ENCODE measurements around the gene TMEM203. TPM values are rescaled to one million over a fixed set of nuclear protein-coding genes. Genes with fewer than 3 reads are reported as not detected.
A peak's percentile ranks its signal among the peaks of the same experiment; 100 is the strongest.

Gene TMEM203
- total and polyA plus RNA-seq, 2 of the 13 experiments (the other 11 are each of a cell fraction or from before 2014, with no cell fraction given) = 23.4 to 36.7 TPM

DNA sequence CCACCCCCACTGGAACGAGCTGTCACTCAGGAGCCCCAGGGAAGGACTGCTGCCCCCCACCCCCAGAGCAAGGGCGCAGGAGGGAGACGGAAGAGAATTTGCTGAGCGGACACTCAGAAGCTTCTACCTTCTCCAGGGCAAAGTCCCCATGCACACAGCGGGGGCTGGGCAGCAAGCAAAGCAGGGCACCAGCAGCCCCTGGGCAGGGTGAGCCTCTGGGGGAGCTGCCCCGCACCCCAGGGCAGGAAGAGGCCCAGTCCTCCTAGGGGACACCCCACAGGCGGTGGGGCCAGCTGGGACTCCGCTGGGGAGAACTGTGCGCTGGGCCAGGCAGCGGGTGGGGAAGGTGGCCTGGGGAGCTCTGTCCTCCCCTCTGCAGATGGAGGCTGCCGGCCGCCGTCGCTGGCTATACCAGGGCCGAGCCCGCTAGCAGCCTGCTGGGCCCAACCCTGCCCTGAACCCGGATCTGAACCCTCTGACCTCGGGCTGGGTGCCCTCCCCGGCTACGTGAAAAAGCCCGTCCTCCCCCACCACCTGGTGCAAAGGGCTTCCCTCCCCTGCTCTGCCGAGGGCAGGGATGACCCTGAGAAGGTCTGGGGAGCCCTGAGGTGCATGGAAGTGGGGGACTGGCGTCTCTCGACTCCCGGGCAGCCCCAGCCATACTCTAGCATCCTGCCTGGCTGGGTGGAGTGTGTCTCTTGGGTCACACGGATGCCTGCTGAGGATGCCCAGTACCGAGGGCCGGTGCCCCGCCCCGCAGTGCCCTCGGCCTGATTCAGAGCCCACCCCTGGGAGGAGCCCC lies 24.7 kb upstream of the TMEM203 start (continued):
- TF ChIP-seq E2F5 (CRISPR knock-in tag; conservative IDR thresholded peaks at IDR 0.05) (no peak), RELA (CRISPR knock-in tag; IDR thresholded peaks at IDR 0.05) (0 out of 2 replicates have a peak, but pooled peaks have one; percentile 33), JDP2 (CRISPR knock-in tag; IDR thresholded peaks at IDR 0.05; ENCODE audit: borderline replicate concordance) (no peak), LCORL (IDR thresholded peaks at IDR 0.05) (no peak), LCORL (CRISPR knock-in tag; IDR thresholded peaks at IDR 0.05) (peak; percentile 68), SRSF1 (optimal IDR thresholded peaks at IDR 0.05; ENCODE audit: low read depth, low read length) (no peak), XBP1 (CRISPR knock-in tag; IDR thresholded peaks at IDR 0.05) (no peak), ZFP36L2 (CRISPR knock-in tag; IDR thresholded peaks at IDR 0.05) (no peak), NCOA2 (CRISPR knock-in tag; IDR thresholded peaks at IDR 0.05) (peak; percentile 16; the same call in 1 of the 2 replicates), REL (CRISPR knock-in tag; conservative IDR thresholded peaks at IDR 0.05) (no peak; the same call in 1 of the 2 replicates), ZNF678 (CRISPR knock-in tag; IDR thresholded peaks at IDR 0.05) (0 out of 2 replicates have a peak, but pooled peaks have one; percentile 55), EHMT2 (IDR thresholded peaks at IDR 0.05; ENCODE audit: borderline replicate concordance, low read depth, low read length) (no peak), MED1 (CRISPR knock-in tag; IDR thresholded peaks at IDR 0.05) (peak; percentile 48; the same call in 1 of the 2 replicates), DZIP1 (CRISPR knock-in tag; IDR thresholded peaks at IDR 0.05) (peak; percentile 72; the same call in 1 of the 2 replicates), ZNF746 (CRISPR knock-in tag; IDR thresholded peaks at IDR 0.05) (peak; percentile 93), ZNF713 (CRISPR knock-in tag; IDR thresholded peaks at IDR 0.05) (peak; percentile 35; the same call in 1 of the 2 replicates), ZSCAN20 (CRISPR knock-in tag; IDR thresholded peaks at IDR 0.05; ENCODE audit: borderline replicate concordance) (no peak), ZNF775 (CRISPR knock-in tag; IDR thresholded peaks at IDR 0.05; ENCODE audit: borderline replicate concordance) (peak; percentile 33; the same call in 1 of the 2 replicates), RCOR2 (CRISPR knock-in tag; IDR thresholded peaks at IDR 0.05) (no peak), ATF1 (CRISPR knock-in tag; IDR thresholded peaks at IDR 0.05) (no peak)
- TF ChIP-seq, protein P1, sequence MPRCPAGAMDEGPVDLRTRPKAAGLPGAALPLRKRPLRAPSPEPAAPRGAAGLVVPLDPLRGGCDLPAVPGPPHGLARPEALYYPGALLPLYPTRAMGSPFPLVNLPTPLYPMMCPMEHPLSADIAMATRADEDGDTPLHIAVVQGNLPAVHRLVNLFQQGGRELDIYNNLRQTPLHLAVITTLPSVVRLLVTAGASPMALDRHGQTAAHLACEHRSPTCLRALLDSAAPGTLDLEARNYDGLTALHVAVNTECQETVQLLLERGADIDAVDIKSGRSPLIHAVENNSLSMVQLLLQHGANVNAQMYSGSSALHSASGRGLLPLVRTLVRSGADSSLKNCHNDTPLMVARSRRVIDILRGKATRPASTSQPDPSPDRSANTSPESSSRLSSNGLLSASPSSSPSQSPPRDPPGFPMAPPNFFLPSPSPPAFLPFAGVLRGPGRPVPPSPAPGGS (CRISPR knock-in tag; IDR thresholded peaks at IDR 0.05) = peak; percentile 58; the same call in 1 of the 2 replicates
- TF ChIP-seq, protein P2, sequence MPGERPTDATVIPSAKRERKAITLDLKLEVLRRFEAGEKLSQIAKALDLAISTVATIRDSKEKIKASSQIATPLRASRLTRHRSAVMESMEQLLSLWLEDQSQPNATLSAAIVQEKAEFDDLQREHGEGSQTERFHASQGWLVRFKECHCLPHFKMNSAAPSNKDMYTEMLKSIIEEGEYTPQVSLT (CRISPR knock-in tag; IDR thresholded peaks at IDR 0.05; ENCODE audit: borderline replicate concordance, low read depth) = no peak
